Measurements from ENCODE around the gene DPM3.

DPM3 gene

DNA sequence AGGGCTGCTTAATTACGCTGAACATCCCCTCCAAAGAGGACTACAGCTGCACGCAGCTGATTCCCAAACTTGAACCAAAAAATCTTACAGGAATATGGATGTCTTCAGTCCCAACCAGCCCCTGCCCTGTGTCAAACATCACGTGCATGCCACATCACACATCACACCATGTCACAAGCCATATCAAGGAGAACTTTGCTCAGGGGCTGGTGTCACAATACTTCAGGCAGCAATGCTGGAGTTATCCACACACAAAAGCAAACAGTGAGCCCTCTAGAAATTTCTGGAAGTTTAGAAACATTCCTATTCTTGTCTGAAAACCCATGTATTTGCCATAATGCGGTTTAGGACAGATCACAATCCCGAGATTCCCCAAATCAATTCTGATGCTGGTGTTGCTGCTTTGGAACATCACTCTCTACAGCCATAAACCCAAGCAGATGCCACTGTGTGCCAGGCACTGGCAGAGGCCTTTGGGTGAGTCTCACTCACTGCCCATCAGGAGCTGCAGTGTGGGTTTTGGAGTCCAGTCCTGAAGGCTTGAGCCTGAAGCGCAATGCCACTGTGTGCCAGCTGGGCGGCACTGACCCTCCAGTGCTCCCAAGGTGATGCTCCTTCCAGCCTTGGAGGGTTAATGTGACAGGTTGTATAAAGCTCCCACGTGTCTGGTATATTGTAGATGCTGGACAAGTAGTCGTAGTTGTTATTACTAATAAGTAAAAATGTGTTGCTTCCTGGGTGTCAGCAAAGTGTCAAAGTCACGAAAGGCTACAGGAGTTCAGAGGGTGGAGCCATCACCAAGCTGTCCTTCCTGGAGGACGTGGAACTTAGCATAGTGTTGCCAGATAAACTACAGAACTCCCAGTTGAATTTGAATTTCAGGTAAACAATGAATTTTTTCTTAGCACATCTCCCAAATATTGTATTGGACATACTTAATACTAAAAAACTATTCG is 32.7 kb downstream of the DPM3 start:
- Histone ChIP-seq H3K27me3 (ENCODE audit: insufficient read depth, low read depth, severe bottlenecking) (no peaks in the 10 kb centered on the region), H3K9me3 (ENCODE audit: severe bottlenecking) (no peaks in the 10 kb centered on the region), H3K4me3 (ENCODE audit: low read depth, low read length) (no peak overlapping the region), H3K36me3 (no peaks in the 10 kb centered on the region), H3K27ac (no peak overlapping the region)
- no peak for DNase-seq
- TF ChIP-seq, protein P1, sequence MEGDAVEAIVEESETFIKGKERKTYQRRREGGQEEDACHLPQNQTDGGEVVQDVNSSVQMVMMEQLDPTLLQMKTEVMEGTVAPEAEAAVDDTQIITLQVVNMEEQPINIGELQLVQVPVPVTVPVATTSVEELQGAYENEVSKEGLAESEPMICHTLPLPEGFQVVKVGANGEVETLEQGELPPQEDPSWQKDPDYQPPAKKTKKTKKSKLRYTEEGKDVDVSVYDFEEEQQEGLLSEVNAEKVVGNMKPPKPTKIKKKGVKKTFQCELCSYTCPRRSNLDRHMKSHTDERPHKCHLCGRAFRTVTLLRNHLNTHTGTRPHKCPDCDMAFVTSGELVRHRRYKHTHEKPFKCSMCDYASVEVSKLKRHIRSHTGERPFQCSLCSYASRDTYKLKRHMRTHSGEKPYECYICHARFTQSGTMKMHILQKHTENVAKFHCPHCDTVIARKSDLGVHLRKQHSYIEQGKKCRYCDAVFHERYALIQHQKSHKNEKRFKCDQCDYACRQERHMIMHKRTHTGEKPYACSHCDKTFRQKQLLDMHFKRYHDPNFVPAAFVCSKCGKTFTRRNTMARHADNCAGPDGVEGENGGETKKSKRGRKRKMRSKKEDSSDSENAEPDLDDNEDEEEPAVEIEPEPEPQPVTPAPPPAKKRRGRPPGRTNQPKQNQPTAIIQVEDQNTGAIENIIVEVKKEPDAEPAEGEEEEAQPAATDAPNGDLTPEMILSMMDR (IDR thresholded peaks at IDR 0.05; ENCODE audit: low read depth, low read length) = 0 out of 2 replicates have a peak, but pooled peaks have one; percentile 17

DNA sequence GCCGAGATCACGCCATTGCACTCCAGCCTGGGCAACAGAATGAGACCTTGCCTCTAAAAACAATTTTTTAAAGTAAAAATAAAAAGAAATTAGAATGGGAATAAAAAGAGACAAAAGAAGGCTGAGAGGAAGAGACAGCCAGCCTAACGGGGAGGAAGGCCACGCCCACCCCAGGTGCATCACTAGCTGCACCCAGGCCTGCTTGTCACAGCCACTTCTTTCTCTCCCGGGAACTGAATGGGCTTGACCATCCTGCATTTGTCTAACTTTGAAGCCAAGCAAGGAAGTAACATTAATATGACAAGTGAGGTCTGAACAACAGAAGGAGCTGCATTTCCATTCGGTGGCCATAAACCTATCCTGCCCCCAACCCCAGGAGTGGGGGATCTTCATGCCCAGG is 33.5 kb downstream of the DPM3 start:
- Histone ChIP-seq H3K27me3 (ENCODE audit: insufficient read depth, low read depth, severe bottlenecking) (no peaks in the 10 kb centered on the region), H3K36me3 (no peaks in the 10 kb centered on the region), H3K27ac (no peak overlapping the region), H3K4me3 (ENCODE audit: low read depth, low read length) (no peak overlapping the region), H3K9me3 (ENCODE audit: severe bottlenecking) (no peaks in the 10 kb centered on the region)
- DNase-seq = no peak
- TF ChIP-seq, protein P1 (IDR thresholded peaks at IDR 0.05; ENCODE audit: low read depth, low read length) = no peak

DNA sequence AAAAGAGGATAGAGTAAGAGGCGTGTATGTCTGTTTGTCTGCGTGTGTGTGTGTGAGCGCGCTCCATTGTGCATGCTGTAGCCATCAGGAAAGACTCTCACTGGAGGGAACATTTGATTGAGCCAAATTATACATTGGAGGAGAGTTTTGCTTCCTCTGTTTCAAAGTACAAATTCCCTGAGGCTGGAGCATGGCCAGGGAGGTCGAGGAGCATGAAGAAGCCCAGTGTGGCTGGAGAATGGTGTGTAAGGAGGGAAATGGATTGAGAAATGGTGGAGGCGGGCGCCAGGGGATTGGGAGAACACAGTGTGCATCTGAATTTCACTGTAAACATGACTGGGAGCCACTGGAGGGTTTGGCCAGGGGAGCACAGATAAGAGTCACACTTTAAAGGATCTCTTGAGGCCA is 34.7 kb downstream of the DPM3 start:
- Histone ChIP-seq H3K27me3 (ENCODE audit: insufficient read depth, low read depth, severe bottlenecking) (no peaks in the 10 kb centered on the region), H3K27ac (no peak overlapping the region), H3K4me3 (ENCODE audit: low read depth, low read length) (no peak overlapping the region), H3K36me3 (no peaks in the 10 kb centered on the region), H3K9me3 (ENCODE audit: severe bottlenecking) (no peaks in the 10 kb centered on the region)
- DNase-seq = no peak
- TF ChIP-seq, protein P1 (IDR thresholded peaks at IDR 0.05; ENCODE audit: low read depth, low read length) = no peak

DNA sequence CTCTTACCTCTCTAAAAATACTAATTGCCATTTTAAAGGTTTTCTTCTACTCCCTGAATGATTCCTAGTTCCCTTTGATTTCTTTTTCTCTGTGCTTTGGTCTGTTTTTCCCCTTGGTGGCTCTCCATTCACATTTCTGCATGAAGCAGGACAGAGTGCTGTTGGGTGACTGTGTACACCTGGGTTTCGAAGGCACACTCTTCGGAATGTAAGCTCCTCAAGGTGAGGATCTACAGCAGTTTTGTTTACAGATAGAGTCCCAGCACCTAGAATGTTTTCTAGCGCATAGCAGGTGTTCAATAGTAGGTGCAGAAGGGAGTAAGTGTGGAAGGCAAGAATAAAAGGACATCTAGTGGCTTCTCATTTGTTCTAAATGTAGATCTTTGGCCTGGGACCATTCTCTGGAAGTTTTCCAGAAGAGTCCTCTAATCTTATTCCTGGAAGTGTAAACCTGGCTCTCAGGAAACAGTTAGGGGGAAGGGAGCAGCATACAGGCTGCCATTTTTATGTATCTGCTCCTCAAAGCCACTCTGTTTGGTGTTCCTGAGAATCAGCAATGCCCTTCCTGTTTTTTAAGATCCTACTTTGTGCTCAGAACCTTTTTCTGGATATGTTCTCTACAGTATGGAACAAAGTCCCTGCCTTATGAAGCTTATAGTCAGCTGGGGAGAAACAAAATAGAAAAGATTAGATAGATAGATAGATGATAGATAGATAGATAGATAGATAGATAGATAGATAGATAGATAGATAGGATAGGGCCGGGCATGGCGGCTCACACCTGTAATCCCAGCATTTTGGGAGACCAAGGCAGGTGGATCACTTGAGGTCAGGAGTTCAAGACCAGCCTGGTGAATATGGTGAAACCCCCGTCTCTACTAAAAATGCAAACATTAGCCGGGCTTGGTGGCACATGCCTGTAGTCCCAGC is 35.5 kb downstream of the DPM3 start:
- Histone ChIP-seq H3K27me3 (ENCODE audit: insufficient read depth, low read depth, severe bottlenecking) (no peaks in the 10 kb centered on the region), H3K36me3 (no peaks in the 10 kb centered on the region), H3K9me3 (ENCODE audit: severe bottlenecking) (no peaks in the 10 kb centered on the region), H3K27ac (no peak overlapping the region), H3K4me3 (ENCODE audit: low read depth, low read length) (no peak overlapping the region)
- no peak for DNase-seq
- TF ChIP-seq, protein P1 (IDR thresholded peaks at IDR 0.05; ENCODE audit: low read depth, low read length) = no peak

DNA sequence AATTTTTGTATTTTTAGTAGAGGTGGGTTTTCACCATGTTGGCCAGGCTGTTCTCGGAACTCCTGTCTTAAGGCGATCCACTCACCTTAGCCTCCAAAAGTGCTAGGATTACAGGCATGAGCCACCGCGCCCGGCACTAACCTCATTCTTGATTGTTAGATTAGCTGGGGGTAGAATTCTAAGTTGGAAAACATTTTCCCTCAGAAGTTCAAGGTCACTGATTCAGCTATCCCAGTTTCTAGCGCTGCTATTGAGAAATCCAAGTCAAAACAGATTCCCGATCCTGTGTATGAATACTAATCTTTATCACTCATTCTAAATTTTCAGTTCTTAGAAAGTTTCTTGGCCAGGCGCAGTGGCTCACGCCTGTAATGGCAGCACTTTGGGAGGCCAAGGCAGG is 37.0 kb downstream of the DPM3 start:
- DNase-seq = no peak
- TF ChIP-seq, protein P1 (IDR thresholded peaks at IDR 0.05; ENCODE audit: low read depth, low read length) = no peak
- Histone ChIP-seq H3K4me3 (ENCODE audit: low read depth, low read length) (no peak overlapping the region), H3K36me3 (no peaks in the 10 kb centered on the region), H3K27me3 (ENCODE audit: insufficient read depth, low read depth, severe bottlenecking) (no peaks in the 10 kb centered on the region), H3K9me3 (ENCODE audit: severe bottlenecking) (no peaks in the 10 kb centered on the region), H3K27ac (no peak overlapping the region)
